Measurements from ENCODE around the gene SYTL3.
A peak's percentile ranks its signal among the peaks of the same experiment; 100 is the strongest.

Gene SYTL3

DNA sequence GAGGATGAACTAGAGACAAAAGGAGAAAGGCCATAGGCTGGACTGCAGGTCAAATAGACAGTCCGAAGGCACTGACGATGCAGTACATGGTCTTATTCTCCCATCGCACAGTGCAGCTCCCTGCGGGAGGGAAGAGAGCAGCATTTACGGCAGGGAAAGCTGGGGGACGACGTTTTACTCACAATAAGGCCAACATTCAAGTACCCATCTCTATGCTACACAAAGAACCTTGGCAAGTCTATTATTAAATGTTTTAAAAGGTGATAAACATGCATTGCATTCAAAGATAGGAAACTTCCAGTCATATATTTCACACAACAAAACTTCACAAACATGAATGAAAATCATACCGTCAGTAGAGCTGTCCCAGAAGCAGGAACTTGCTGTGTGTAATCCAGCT is 13.1 kb upstream of the SYTL3 start:
- H3K4me3 ChIP-seq (ENCODE audit: low read depth, low read length) = no peak overlapping the region
- no peak for TF ChIP-seq CTCF (IDR thresholded peaks at IDR 0.05; ENCODE audit: borderline replicate concordance, insufficient read depth, low read depth, low read length)

- no peak for TF ChIP-seq CTCF (IDR thresholded peaks at IDR 0.05; ENCODE audit: borderline replicate concordance, insufficient read depth, low read depth, low read length)
- H3K4me3 ChIP-seq (ENCODE audit: low read depth, low read length) = no peak overlapping the region
Measured at GRCh38 chr6:158638324-158638854, 11.5 kb upstream of the SYTL3 start.

DNA sequence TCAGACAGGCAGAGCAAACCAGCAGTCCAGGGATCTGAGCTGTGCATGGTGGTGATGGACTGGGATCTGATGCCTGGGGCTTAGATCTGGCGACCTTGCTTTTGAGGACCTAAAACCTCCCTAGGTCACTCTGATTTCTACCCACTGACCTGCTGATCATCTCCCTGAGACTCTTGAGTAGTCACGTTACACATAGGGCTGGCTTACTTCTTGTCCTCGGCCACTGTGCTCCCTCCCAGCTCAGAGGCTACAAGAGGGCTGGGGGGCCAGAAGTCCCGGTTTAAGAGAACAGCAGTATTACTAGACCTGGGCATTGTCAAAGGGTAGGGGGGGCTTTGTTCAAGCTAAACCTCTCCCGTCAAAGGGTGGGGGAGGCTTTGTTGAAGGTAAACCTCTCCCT is 10.8 kb upstream of the SYTL3 start:
- no peak overlapping the region for H3K4me3 ChIP-seq (ENCODE audit: low read depth, low read length)
- no peak for TF ChIP-seq CTCF (IDR thresholded peaks at IDR 0.05; ENCODE audit: borderline replicate concordance, insufficient read depth, low read depth, low read length)

GRCh38 chr6:158640519-158640918 is 9.3 kb upstream of the SYTL3 start:
- no peak for TF ChIP-seq CTCF (IDR thresholded peaks at IDR 0.05; ENCODE audit: borderline replicate concordance, insufficient read depth, low read depth, low read length)
- H3K4me3 ChIP-seq (ENCODE audit: low read depth, low read length) = no peak overlapping the region

DNA sequence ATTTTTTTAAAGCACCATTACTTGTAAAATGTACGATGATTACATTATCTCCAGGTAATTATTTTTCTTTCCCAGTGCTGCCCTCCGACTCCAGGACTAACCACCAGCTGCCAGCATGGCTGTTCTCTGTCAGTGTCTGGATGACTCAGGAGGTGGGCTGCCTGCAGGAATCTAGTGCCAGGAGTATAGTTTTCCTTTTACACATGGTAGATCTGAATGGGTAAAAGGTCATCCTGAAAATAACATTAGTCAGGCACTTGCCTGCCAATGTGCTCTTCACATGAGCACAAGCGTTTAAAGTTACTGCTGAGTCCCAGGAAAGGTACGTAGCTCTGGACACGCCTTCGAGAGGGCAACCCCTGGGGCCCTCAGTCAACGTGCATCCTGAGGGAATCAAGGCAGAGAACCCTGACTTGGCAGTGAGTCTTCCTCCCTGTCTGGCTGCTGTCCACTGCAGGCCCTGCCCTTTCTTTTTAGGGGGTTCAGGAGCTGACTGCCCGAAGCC is 7.7 kb upstream of the SYTL3 start:
- no peak for TF ChIP-seq CTCF (IDR thresholded peaks at IDR 0.05; ENCODE audit: borderline replicate concordance, insufficient read depth, low read depth, low read length)
- H3K4me3 ChIP-seq (ENCODE audit: low read depth, low read length) = no peak overlapping the region

DNA sequence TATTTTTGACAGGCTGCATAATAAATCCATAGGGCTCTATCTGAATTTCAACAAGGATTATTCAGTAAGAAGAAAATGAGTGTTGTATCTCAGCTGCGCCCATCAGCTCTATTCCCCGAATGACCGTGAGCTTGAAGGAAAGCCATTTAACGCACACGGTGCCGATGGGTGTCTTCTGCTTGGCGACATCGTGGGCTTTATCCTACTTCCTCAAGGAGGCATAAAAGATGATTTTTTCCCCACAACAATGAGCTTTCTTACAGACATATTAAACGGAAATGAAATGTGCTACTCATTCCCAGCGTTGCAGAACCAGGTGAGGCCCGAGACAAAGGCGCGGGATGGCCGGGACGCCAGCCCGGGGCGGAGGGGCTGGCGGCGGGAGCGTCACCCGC is 6.0 kb upstream of the SYTL3 start:
- H3K4me3 ChIP-seq (ENCODE audit: low read depth, low read length) = peak overlapping the region; percentile 82

More for the DNA sequence above, 6.0 kb upstream of the SYTL3 start:
- no peak for TF ChIP-seq CTCF (IDR thresholded peaks at IDR 0.05; ENCODE audit: borderline replicate concordance, insufficient read depth, low read depth, low read length)

Data from GM12875 (cell line).